ENCODE data around the gene SDK2. TPM values are rescaled to one million over a fixed set of nuclear protein-coding genes. Genes with fewer than 3 reads are reported as not detected.
"Not testable (repeated sequence)": the region's sequence is repeated elsewhere in the genome, so short reads cannot be mapped to it uniquely, and the experiment has no call there.

Gene SDK2
- total RNA-seq, 1 experiment from 2014 or later = 0.74 TPM

DNA sequence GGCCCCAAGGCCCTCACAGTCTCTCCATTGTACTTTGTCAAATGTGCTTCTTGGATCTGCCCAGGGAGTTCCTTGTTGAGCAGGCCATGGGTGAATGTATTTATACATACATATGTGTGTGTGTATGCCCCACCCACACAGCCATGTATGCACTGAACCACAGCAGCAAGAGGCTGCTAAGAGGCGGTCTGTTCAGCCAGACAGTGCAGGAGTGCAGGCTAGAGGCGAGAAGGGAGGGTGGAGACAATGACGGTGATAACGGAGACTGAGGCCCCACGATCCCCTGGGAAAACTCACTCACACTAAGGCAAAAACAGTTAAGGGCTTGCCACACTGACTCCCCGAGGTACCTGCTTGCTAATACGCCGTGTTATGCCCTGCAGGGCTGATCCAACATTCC is 181.4 kb downstream of the SDK2 start:
- no peak for DNase-seq (ENCODE audit: low read depth)

DNA sequence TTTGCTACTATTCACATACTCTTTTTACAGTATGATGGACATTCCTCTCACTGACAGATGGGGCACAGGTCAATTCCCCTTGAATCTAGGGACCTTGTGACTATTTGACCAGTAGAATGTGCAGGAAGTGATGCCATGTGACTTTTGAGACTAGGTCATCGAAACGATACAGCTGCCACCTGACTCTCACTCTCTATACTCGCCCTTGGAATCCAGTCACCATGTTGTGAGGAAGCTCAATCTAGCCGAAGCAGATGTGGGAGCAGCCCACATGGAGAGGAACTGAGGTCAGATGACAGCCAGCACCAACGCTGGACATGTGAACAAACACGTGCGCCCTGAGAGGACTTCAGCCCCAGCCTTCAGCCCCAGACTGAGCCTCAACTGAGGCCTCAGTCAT is 184.3 kb downstream of the SDK2 start:
- DNase-seq (ENCODE audit: low read depth) = no peak

GRCh38 chr17:73455767-73456166 is 188.5 kb downstream of the SDK2 start:
- no peak for DNase-seq (ENCODE audit: low read depth)

- peak; percentile 39 for DNase-seq (ENCODE audit: low read depth)
These were observed 189.1 kb downstream of the SDK2 start for GRCh38 chr17:73455050-73455687.

- DNase-seq (ENCODE audit: low read depth) = not testable (repeated sequence)
These were observed 190.8 kb downstream of the SDK2 start for GRCh38 chr17:73453494-73453893.

GRCh38 chr17:73453090-73453489 is 191.2 kb downstream of the SDK2 start:
- DNase-seq (ENCODE audit: low read depth) = no peak

DNA sequence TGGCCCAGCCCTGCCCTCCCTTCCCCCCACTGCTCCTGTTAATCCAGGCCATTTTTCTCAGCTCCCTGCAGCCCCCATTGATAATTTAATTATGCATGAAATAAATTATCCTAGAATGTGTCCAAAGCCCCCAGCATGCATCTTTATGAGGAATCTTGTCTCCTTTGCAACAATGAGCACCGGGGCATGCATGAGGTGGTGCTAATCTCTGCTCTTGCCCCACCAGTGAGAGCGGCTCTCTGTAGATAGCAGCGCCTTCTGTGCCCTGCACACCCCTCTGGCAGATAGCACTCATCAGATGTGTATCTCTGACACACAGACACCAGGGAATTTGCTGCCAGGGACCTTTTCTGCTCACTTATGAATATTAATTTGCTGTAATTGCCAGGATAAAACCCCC is 192.2 kb downstream of the SDK2 start:
- DNase-seq (ENCODE audit: low read depth) = no peak

DNA sequence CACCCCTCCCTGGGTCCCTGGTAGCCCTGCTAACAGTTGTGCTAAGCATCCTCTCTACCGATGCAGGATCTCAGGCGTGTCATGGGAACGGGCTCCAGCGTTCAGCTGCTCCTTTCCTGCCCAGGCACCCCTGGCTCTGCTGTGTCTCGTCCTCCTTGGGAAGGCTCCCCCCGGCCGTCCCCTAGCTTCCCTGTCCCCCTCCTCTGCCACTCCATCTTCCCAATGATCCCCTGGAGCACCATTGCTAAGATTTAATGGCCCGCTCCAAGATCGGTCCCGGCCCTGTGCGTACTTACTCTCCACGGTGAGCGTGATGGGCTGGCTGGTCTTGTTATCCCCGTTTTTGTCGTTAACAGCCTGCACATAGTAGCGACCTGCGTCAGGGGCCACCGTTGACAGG is 196.9 kb downstream of the SDK2 start:
- no peak for DNase-seq (ENCODE audit: low read depth)

DNA sequence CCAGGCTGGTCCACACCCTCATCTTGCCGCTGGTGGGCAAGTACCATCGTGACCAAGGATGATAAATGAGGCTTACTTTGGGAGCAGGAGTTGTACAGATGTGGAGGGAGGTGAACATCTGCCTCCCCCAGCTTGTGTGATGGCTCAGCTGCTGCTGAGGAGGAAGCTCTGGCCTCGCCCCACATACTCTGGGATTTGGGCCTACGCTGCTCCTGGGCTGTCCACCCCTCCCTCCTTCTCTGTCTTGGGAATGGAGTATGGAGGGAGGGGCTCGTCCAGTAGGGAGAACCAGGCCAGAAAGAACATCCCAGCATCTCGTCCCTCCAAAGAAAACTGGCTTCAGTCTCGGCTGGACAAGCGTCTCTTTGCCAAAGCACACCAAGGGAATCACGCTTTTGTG is 197.6 kb downstream of the SDK2 start:
- no peak for DNase-seq (ENCODE audit: low read depth)

DNA sequence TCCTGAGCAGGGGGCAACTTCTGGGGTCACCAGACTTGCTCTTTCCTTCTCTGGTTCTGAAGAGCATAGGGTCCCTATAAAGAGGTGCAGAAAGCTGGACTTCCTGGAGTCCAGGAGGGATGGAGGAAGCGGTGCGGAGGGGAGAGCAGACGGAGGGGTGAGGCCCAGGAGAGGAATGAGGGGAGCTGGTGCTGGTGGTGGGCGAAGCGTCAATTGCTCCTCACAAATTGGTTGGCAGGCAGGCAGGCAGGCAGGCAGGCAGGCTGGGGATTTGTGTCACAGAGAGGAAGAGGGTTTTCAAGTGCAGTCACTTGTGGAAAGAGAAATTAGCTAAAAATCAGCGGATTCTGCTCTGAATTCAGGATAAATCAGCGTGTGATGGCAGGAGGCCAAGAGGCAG is 198.8 kb downstream of the SDK2 start:
- no peak for DNase-seq (ENCODE audit: low read depth)

GRCh38 chr17:73444021-73444420 is 200.2 kb downstream of the SDK2 start:
- no peak for DNase-seq (ENCODE audit: low read depth)

- no peak for DNase-seq (ENCODE audit: low read depth)
These were observed 204.6 kb downstream of the SDK2 start for GRCh38 chr17:73439597-73439996.

DNA sequence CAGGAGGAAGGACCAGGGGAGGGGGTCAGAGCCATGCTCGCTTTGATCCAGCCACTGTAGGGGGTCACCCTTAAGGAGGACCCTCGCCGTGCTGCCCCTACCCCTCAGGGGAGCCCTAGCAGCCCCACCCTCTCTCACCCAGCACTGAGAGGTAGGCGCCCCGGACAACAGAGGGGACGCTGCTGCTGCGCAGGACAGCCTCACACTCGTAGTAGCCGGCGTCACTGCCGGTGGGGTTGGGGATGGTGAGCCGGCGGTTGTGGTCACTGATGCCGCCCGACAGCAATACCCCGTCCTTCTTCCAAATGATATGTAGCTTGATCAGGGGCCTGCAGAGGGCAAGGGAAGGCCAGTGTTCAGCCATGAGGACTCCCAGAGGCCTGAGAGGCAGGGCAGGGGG is 206.4 kb downstream of the SDK2 start:
- DNase-seq (ENCODE audit: low read depth) = no peak

- peak; percentile 82 for DNase-seq (ENCODE audit: low read depth)
These were observed 207.3 kb downstream of the SDK2 start for GRCh38 chr17:73436954-73437353.

- no peak for DNase-seq (ENCODE audit: low read depth)
These were observed 208.8 kb downstream of the SDK2 start for GRCh38 chr17:73435412-73435811.

- DNase-seq (ENCODE audit: low read depth) = no peak
These were observed 210.1 kb downstream of the SDK2 start for GRCh38 chr17:73434154-73434553.

GRCh38 chr17:73433501-73433900 is 210.7 kb downstream of the SDK2 start:
- no peak for DNase-seq (ENCODE audit: low read depth)

DNA sequence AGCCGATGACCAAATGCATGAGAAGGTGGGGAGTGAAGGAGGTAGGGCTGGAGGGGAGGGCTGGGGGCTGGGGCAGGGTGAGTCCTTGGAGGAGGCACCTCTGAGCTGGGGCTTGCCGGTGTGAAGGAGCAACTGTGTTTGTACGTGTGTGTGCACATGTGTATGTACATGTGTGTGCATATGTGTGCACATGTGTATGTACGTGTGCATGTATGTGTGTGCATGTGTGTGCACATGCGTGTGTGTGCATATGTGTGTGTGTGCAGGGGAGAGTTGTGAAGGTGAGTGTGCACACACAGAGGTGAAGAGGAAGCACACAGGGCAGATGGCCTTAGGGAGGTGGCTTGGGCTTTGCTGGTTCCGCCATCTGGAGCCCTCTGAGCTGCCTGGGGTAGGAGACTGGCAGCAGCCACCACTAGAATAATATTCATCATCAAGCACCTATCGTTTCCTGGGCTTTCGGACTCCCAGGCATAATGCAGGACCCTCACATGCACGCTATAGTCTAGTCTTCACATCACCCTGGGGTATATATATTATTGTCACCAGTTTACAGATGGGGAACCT is 211.5 kb downstream of the SDK2 start:
- no peak for DNase-seq (ENCODE audit: low read depth)

- DNase-seq (ENCODE audit: low read depth) = peak; percentile 27
These were observed 212.6 kb downstream of the SDK2 start for GRCh38 chr17:73431401-73432205.

DNA sequence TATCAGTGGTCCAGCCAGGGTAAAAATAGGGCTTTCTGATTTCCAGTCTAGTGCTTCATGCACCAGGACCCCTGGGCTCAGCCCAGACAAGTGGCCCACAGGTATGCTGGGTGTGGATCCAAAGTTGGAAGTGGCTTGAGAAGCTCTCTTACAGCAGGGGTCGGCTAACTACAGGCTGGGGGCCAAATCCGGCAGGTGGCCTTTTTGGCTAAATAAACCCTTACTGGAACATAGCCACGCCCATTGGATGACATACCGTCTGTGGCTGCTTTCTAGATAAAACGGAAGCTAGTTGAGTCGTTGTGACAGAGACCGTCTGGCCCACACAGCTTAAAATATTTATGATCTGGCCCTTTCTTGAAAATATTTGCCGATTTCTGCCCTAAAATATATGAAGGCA is 213.4 kb downstream of the SDK2 start:
- peak; percentile 57 for DNase-seq (ENCODE audit: low read depth)

DNA sequence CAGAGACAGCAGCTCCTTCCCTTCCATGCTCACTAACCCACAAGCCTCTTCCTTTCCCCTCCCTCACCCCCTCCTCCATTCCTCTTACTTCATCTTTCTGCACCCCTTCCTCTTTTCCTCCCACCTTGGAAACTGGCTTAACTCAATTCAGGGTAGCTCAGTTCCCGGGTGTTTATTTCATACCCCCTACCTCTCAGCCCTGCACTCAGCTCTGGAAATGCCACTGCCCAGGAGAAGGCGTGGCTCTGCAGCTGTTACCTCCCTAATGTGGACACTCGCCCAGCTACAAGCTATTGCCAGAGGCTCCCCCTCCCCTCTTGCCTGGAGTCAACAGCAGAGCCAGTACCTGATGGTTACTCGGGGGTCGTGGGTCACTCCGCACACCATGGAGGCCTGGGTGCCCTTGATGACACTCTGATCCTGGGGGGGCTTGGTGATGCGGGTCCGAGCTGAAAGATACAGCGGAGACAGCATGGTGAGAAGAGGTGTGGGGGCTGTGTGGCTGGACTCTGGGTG is 214.0 kb downstream of the SDK2 start:
- no peak for DNase-seq (ENCODE audit: low read depth)

GRCh38 chr17:73429440-73430164 is 214.6 kb downstream of the SDK2 start:
- peak; percentile 88 for DNase-seq (ENCODE audit: low read depth)

Data from Daoy (cell line).